Posterior vena cava (tissue), 2 donors: ENCODE results near the gene MAL. TPM values are rescaled to one million over a fixed set of nuclear protein-coding genes. Genes with fewer than 3 reads are reported as not detected.
A peak's percentile ranks its signal among the peaks of the same experiment; 100 is the strongest.

Experiments used
- DNase-seq: peaks from one replicate; pipeline ENCODE4 v3.0.0-alpha.2; 2020; ENCODE audit warnings: low spot score
- intact Hi-C, 2 donors: fragments of 100-400 bp; cut with DNase I; formaldehyde crosslinking; loops; one replicate each; pipeline versions ENCODE4 v1.14.1 to v1.14.2; 2022 to 2023
- total RNA-seq, 2 donors: library from RNA; stranded (reverse); fragmentation: NEBNext Ultra II Directional; extraction: Animal tissue kit (Norgen Biotek cat#: 25700); gene quantifications; one replicate each; pipeline ENCODE4 v1.2.1, GENCODE V29; 2021
- donor health status: DM: yes; HTN: yes; CAD: no.
- donor health status: DM: yes; HTN: yes; CAD: no.

Gene MAL
- total RNA-seq, 2 donors from 2014 or later = 1.0 to 1.6 TPM

GRCh38 chr2:95055262-95055661 is 29.8 kb downstream of the MAL start:
- intact Hi-C loops = no loop called here
- no peak for DNase-seq

GRCh38 chr2:95056044-95056443 is 30.5 kb downstream of the MAL start:
- DNase-seq = peak; percentile 52
- intact Hi-C loops = loop anchor here in 1 of 2 donors (2.0 kb wide), 1 partner anchor 65 kb away; the partner anchor contains the start of gene MRPS5

- DNase-seq = peak; percentile 60
These were observed 31.3 kb downstream of the MAL start for GRCh38 chr2:95056461-95057459.

GRCh38 chr2:95057535-95058370 is 32.2 kb downstream of the MAL start:
- peak; percentile 35 for DNase-seq
- intact Hi-C loops = loop anchor here in 1 of 2 donors (2.0 kb wide), 1 partner anchor 63 kb away; the partner anchor contains the start of gene MRPS5

More at GRCh38 chr2:95056461-95057459, 31.3 kb downstream of the MAL start:
- intact Hi-C loops = loop anchor here in 1 of 2 donors (2.0 kb wide), 1 partner anchor 64 kb away; the partner anchor contains the start of gene MRPS5

- intact Hi-C loops = no loop called here
- no peak for DNase-seq
These were observed 33.0 kb downstream of the MAL start for GRCh38 chr2:95058466-95058988.

GRCh38 chr2:95058989-95059641 is 33.6 kb downstream of the MAL start:
- intact Hi-C loops = no loop called here
- peak; percentile 67 for DNase-seq

GRCh38 chr2:95059656-95060370 is 34.3 kb downstream of the MAL start:
- intact Hi-C loops = no loop called here
- peak; percentile 30 for DNase-seq

GRCh38 chr2:95060446-95061118 is 35.1 kb downstream of the MAL start:
- intact Hi-C loops = no loop called here
- peak; percentile 74 for DNase-seq

- intact Hi-C loops = no loop called here
- DNase-seq = peak; percentile 13
These were observed 35.6 kb downstream of the MAL start for GRCh38 chr2:95061119-95061512.

GRCh38 chr2:95061601-95062183 is 36.2 kb downstream of the MAL start:
- intact Hi-C loops = no loop called here

GRCh38 chr2:95062242-95063085 is 37.0 kb downstream of the MAL start:
- intact Hi-C loops = no loop called here
- no peak for DNase-seq

More at GRCh38 chr2:95061601-95062183, 36.2 kb downstream of the MAL start:
- DNase-seq = no peak

GRCh38 chr2:95063086-95063958 is 37.8 kb downstream of the MAL start:
- intact Hi-C loops = no loop called here
- no peak for DNase-seq

- intact Hi-C loops = no loop called here
These were observed 42.7 kb downstream of the MAL start for GRCh38 chr2:95068256-95068655.

GRCh38 chr2:95069465-95069864 is 44.0 kb downstream of the MAL start:
- intact Hi-C loops = no loop called here
- no peak for DNase-seq

More at GRCh38 chr2:95068256-95068655, 42.7 kb downstream of the MAL start:
- no peak for DNase-seq

- DNase-seq = no peak
- intact Hi-C loops = no loop called here
These were observed 46.3 kb downstream of the MAL start for GRCh38 chr2:95071856-95072255.

GRCh38 chr2:95072424-95072823 is 46.9 kb downstream of the MAL start:
- peak; percentile 40 for DNase-seq
- intact Hi-C loops = no loop called here
